Thoracic aorta (tissue), 2 donors: ENCODE measurements around the gene TEX52. TPM values are rescaled to one million over a fixed set of nuclear protein-coding genes. Genes with fewer than 3 reads are reported as not detected.

Source experiments
- ATAC-seq: fragments of 150-250 bp; one replicate; pipeline ENCODE4 v1.8.0; 2017; ENCODE audit warnings: low read depth; ENCODE audit not compliant: insufficient number of reproducible peaks, low FRiP score
- DNase-seq: peaks from one replicate; pipeline ENCODE4 v3.0.0-alpha.2; 2020; ENCODE audit warnings: low spot score
- H3K27ac ChIP-seq, 2 donors: fragments of 200-600 bp; sonication (generic); 1 replicate in 1 of 2; 2 replicates in 1 of 2; pipeline ENCODE4 v1.5.1; 2016; ENCODE audit warnings: mild to moderate bottlenecking in 2 of 2, moderate library complexity in 2 of 2
- H3K27me3 ChIP-seq: fragments of 200-600 bp; sonication (generic); replicated peaks from 2 replicates; pipeline ENCODE4 v1.6.0; 2016; ENCODE audit warnings: mild to moderate bottlenecking; ENCODE audit not compliant: insufficient read depth
- H3K36me3 ChIP-seq: fragments of 200-600 bp; sonication (generic); one replicate; pipeline ENCODE4 v1.5.1; 2016
- H3K4me1 ChIP-seq, 2 donors: fragments of 200-600 bp; sonication (generic); 1 replicate in 1 of 2; 2 replicates in 1 of 2; pipeline versions ENCODE4 v1.5.1 to v1.6.0; 2016; ENCODE audit warnings: low read depth in 2 of 2, mild to moderate bottlenecking in 1 of 2; ENCODE audit not compliant: control insufficient read depth in 1 of 2
- H3K4me3 ChIP-seq: fragments of 200-600 bp; sonication (generic); 2 replicates; pipeline ENCODE4 v1.5.1; 2016; ENCODE audit warnings: mild to moderate bottlenecking
- H3K9me3 ChIP-seq: fragments of 200-600 bp; sonication (generic); 2 replicates; pipeline ENCODE4 v1.5.1; 2016
- CTCF ChIP-seq: fragments of 200-600 bp; sonication (generic); IDR thresholded peaks from one replicate; pipeline ENCODE4 v1.5.1; 2019; ENCODE audit warnings: antibody characterized with exemption
- total RNA-seq, 2 donors: library from RNA; depleted of rRNA; stranded (reverse); fragments of >200 nt; gene quantifications; one replicate each; pipeline versions ENCODE4 v1.1.0 to v1.2.3, GENCODE V29; 2016

TEX52 gene
- total RNA-seq, 2 donors from 2014 or later = not detected

GRCh38 chr12:2824541-2824940, 32.3 kb downstream of the TEX52 start:
- Histone ChIP-seq H3K36me3 (peaks cover 67% of the 10 kb centered on the region), H3K9me3 (no peaks in the 10 kb centered on the region), H3K4me3 (no peak overlapping the region), H3K4me1 (no peaks in the 10 kb centered on the region), H3K27ac (no peak overlapping the region), H3K27me3 (no peaks in the 10 kb centered on the region)
- DNase-seq (no peak), ATAC-seq (no peak)
- TF ChIP-seq CTCF = no peak

GRCh38 chr12:2823483-2823882, 33.4 kb downstream of the TEX52 start:
- Histone ChIP-seq H3K36me3 (peaks cover 72% of the 10 kb centered on the region), H3K4me3 (no peak overlapping the region), H3K4me1 (no peaks in the 10 kb centered on the region), H3K27ac (no peak overlapping the region), H3K27me3 (no peaks in the 10 kb centered on the region), H3K9me3 (no peaks in the 10 kb centered on the region)
- no peak for TF ChIP-seq CTCF
- no peak for DNase-seq
- ATAC-seq = no peak

DNA sequence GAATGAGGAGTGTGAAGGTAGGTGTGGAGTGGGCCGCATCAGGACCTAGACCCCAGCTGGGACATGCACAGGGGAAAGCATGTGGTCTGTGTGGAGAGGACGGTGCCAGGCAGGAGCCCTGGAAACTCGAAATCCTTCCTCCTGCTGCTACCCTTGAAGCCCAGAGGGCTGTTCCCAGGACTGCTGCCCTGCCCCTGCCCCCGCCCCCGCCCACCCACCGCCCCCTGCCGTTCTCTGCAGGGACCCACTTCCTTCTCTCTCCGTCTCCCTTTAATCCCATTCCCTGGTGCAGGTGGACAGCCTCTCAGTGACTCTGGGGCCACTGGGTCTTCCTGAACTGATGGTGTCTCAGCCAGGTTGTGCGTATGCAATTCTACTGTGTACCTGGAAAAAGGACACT, 36.4 kb downstream of the TEX52 start:
- peaks cover 75% of the 10 kb centered on the region for H3K36me3 ChIP-seq
- DNase-seq (no peak), ATAC-seq (no peak)
- no peaks in the 10 kb centered on the region for H3K9me3 ChIP-seq
- no peak overlapping the region for H3K4me3 ChIP-seq
- H3K4me1 ChIP-seq = no peaks in the 10 kb centered on the region
- H3K27ac ChIP-seq = no peak overlapping the region
- no peak for TF ChIP-seq CTCF
- H3K27me3 ChIP-seq = no peaks in the 10 kb centered on the region

GRCh38 chr12:2819810-2820209, 37.0 kb downstream of the TEX52 start:
- no peak for TF ChIP-seq CTCF
- Histone ChIP-seq H3K36me3 (peaks cover 69% of the 10 kb centered on the region), H3K4me3 (no peak overlapping the region), H3K4me1 (no peaks in the 10 kb centered on the region), H3K27ac (no peak overlapping the region), H3K27me3 (no peaks in the 10 kb centered on the region), H3K9me3 (no peaks in the 10 kb centered on the region)
- no peak for DNase-seq
- no peak for ATAC-seq

GRCh38 chr12:2813214-2814185, 43.3 kb downstream of the TEX52 start:
- no peak for DNase-seq
- peak overlapping the region; percentile 92 for H3K4me3 ChIP-seq
- H3K36me3 ChIP-seq = peaks cover 18% of the 10 kb centered on the region
- TF ChIP-seq CTCF = peak; percentile 44
- H3K27me3 ChIP-seq = no peaks in the 10 kb centered on the region
- peak overlapping the region; percentile 91 to 95 for H3K27ac ChIP-seq
- H3K9me3 ChIP-seq = no peaks in the 10 kb centered on the region
- H3K4me1 ChIP-seq = peaks cover 8 to 18% of the 10 kb centered on the region in 2 donors
- ATAC-seq = no peak
